Measurements from ENCODE around the gene SPOCK2.
A peak's percentile ranks its signal among the peaks of the same experiment; 100 is the strongest.
"Not testable (repeated sequence)": the region's sequence is repeated elsewhere in the genome, so short reads cannot be mapped to it uniquely, and the experiment has no call there.

Gene SPOCK2

DNA sequence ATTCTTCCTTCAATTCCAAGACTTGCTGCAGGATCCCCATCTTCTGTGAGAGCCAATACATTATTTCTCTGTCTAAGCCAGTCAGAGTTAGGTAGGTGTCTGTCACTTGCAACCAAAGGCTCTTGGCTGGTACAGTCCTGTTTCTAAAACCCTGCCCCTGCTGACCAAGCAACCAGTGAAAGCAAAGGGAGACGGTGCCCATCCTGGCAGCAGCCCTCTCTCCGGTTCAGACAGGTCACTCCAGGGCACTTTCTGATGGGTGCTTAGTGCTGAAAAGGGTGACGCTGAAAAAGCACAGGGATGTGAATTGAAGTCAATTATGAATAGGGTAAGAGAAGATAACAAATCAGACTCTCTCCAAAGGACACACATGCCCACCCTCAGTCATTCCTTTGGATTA is 37.5 kb downstream of the SPOCK2 start:
- DNase-seq: no peak

DNA sequence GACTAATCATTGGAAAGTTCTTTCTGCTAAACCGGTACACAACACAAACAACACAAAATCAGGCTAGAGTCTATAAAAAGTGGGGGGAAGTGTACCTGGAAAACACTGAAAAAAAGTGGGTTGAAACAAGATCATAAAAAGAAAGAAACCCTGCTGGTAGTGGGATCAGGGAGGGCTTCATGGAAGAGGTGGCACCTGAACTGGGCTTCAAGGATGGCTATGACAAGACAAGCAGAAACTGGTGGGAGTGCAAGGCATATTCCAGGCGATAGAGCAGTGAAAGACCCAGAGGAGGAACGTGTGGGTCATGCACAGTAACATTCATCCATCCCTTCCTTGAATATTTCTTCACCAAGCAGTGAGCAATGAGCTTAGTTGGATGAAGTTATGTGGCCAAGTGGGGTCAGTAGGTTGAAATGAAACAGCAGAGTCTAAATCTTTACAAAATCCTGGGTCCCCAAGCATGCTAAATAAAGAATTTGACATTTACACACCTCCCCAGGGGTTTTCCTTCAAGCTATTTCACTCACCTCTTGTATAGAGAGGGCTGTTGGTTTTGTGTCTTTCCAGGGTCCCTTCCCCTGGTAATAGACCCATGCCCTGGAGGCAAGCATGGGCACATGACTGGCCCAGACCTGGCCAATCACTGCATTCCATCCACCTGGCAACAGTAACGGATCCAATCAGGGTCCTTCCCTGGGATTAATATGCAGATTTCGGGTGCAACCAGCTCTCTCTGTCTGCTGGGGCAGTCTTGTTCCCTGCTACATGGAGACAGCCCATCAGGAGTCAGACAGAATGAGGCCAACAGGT is 38.2 kb downstream of the SPOCK2 start:
- no peak for DNase-seq

- DNase-seq: no peak
Measured at GRCh38 chr10:72049472-72049871, 38.9 kb downstream of the SPOCK2 start.

- DNase-seq: peak; percentile 85
Measured at GRCh38 chr10:72048450-72049124, 39.8 kb downstream of the SPOCK2 start.

GRCh38 chr10:72045586-72045985 is 42.8 kb downstream of the SPOCK2 start:
- DNase-seq: no peak

DNA sequence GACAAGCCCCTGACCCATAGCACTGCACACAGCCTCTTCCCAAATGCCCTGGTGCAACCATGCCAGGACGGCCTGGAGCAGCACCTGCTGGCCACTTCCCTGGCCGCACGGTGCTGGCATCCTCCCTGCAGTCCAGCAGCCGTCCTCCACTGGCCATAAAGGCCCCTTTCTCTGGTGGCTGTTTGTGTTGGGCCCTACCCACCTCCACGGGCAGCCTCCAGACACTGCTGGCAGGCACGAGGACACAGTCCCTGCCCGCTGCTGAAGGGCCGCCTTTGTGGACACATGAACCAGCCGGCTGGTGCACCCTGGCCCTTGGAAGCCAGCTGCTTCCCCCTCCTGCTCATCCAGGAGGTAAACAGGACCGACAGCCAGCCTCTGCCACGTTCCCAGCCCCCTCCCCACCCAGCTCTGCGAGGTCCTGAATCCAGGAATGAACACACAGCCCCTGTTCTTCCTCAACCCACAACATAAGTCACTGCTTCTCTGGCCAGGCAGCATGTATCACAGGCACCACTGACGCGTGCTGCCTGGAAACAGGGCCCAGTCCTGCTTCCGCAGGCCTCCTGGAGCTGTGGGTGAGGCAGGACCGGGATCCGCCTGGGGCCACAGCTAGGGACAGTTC is 43.8 kb downstream of the SPOCK2 start:
- no peak for DNase-seq

DNA sequence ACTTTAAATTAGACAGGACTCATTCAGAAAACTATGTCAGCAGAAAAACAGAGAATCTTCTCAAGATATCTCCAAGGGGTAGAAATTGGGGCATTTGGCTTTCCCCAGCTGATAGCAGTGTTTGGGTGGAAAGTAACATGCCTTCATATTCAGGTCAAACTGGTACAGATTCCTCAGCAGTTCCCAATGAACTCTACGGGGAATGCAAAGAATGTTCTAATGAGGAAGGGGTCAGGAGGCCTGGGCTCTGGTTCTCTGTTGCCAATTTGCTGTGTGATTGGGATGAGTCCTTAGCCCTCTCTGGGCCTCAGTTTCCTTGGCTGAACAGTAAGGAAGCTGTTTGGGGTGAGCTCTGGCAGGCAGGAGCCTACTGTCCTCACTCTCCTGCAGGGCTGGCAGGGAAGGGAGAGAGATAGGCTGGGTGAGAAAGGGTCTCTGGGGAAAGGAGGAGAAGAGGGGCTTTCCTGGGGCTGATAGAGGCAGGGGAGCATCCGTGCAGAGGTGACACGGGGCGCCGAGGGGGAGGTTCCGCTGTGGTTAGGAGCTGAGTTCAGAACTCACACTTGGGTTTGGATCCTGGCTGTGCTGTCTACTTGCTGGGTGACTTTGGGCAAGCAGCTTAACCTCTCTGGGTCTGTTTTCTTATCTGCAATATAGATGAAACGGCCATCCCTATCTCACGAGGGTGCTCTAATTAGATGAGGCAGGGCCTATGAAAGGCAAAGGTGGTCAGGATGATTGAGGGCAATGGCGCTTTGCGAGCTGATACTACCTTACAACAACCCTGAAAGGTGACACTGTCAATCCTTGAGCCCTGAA is 45.1 kb downstream of the SPOCK2 start:
- DNase-seq: no peak

- DNase-seq: no peak
Measured at GRCh38 chr10:72041491-72041890, 46.9 kb downstream of the SPOCK2 start.

DNA sequence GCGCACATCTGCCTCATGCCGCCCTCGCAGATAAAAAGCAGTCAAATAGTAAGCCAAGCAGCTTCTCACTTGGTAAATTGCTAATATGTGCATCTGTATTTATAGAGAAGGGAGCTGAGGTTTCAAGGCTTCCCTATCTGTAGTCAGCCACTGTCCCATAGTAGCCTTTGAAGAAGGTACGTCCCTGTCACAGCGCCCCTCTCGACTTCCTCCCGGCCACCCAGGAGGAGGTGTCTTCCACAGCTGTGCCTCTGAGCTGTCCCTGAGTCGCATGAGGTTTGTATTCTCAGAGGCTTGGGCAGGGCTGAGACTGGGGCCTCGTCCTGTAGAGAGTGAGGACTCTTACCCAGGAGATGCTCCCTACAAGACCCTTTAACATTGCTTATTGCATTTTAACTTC is 49.0 kb downstream of the SPOCK2 start:
- DNase-seq: no peak

- no peak for DNase-seq
Measured at GRCh38 chr10:72038458-72039001, 49.8 kb downstream of the SPOCK2 start.

- no peak for DNase-seq
Measured at GRCh38 chr10:72037811-72038210, 50.5 kb downstream of the SPOCK2 start.

DNA sequence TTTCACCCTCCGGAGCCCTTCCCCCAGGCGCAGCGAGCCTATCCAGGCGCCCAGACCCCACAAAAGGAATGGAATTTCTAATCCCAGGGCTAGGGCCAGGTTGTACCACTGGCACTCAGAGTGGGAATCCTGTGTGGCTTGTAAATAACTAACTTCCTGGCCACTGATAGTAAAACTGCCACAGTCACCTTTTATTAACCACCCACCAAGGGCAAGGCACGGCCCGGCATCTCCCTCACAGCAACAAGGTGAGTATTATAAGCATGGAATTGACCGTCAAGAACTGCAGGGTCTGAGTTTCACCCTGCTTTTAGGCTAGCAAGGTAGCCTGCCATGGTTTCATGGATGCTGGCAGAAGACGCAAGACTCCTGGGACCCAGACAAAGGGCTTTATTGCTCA is 51.1 kb downstream of the SPOCK2 start:
- DNase-seq: no peak

- DNase-seq: no peak
Measured at GRCh38 chr10:72035252-72035887, 53.0 kb downstream of the SPOCK2 start.

GRCh38 chr10:72034761-72035160 is 53.6 kb downstream of the SPOCK2 start:
- DNase-seq: no peak

DNA sequence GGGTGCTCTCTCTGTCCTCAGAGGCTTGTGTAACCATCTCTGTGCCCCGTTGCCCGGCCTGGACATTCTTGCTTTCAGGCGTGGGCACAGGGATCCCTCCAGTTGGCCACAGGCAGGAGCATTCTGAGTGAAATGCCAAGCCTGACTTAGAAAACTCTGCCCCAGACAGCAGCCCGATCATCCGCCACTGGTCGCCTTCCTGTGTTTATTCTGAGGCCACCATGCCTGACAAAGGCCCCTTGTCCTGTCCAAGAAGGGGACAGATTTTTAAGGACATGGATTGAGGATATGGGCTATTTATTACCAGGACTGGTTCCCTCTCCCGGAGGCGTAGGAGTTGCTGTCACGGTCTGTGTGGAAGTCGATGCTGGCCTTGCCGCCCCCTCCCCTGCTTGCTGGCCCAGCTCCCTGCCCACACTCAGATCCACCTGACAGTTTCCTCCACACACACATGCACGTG is 54.3 kb downstream of the SPOCK2 start:
- DNase-seq: no peak

DNA sequence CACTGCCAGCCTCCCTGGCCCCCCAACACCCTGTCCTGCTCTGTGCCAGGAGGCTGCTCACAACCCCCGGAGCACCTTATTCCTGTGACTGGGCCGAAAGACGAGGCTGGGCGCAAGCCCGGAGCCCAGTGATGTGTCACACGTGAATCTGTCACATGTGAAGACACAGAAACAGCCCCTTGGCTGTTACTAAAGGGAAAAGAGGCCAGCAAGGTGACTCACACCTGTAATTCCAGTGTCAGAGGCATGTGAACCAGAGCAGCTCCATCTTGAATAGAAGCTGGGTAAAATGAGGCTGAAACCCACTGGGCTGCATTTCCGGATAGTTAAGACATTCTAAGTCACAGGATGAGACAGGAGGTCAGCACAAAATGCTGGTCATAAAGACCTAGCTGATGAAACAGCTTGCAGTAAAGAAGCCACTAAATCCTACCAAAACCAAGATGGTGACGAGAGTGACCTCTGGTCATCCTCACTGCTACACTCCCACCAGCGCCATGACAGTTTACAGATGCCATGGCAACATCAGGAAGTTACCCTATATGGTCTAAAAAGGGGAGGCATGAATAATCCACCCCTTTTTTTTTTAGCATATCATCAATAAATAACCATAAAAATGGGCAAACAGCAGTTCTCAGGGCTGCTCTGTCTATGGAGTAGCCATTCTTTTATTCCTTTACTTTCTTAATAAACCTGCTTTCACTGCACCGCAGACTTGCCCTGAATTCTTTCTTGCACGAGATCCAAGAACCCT is 55.8 kb downstream of the SPOCK2 start:
- DNase-seq: not testable (repeated sequence)

GRCh38 chr10:72031706-72032105 is 56.6 kb downstream of the SPOCK2 start:
- no peak for DNase-seq

GRCh38 chr10:72030762-72031543 is 57.4 kb downstream of the SPOCK2 start:
- DNase-seq: no peak

DNA sequence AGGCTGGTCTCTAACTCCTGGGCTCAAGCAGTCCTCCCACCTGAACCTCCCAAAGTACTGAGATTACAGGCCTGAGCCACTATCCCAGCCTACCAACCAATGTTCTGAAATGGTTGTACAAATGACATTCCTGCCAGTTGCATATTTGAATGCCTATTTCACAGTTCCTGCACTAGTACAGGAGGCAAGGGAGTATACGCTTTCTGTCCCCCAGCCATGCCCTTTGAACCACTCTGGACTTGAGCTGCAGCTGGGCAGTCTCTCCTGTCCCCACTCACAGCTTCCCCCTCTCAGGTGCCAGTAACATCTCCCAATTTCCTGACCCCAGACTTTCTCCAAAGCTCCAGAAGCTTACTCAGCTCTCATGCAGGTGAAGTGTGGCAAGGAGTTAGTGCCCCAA is 58.9 kb downstream of the SPOCK2 start:
- no peak for DNase-seq

DNA sequence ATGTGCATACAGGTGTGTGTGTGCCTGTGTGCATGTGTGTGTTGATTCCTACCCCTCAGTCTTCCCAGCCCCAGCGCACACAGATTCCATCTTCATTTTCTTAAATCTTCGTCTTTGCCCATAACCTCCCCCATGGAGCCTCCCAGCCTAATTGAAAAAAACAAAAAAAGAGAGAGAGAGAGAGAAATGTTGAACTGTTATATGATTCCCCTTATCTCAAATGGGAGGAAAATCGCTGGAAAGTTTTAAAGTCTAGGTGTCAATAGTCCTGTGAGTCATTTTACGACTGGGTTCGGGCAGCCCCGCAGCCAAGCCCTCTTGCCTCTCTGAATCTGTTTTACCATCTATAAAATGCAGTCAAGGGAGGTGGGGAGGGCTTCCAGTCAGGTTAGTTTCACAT is 60.9 kb downstream of the SPOCK2 start:
- no peak for DNase-seq

Measured in RPMI8226 (cell line).